Fibroblast of pulmonary artery (primary cell): ENCODE results near the gene TXNRD2.

Experiments used
- DNase-seq: peaks from one replicate; pipeline ENCODE4 v3.0.0-alpha.2; 2010; ENCODE audit warnings: low read depth
- H3K4me3 ChIP-seq: replicated peaks from 2 replicates; pipeline ENCODE4 v1.5.1; 2011; ENCODE audit warnings: low read depth, mild to moderate bottlenecking, control low read depth, low read length, moderate library complexity
- TF ChIP-seq, protein P1 (sequence below): IDR thresholded peaks from 2 replicates; pipeline ENCODE4 v1.5.1; 2011; ENCODE audit warnings: mild to moderate bottlenecking, control low read depth, low read length, inconsistent platforms; ENCODE audit errors: missing control alignments

Gene TXNRD2

GRCh38 chr22:19853879-19854777 lies 87.5 kb downstream of the TXNRD2 start:
- H3K4me3 ChIP-seq = peak overlapping the region; percentile 92
- TF ChIP-seq, protein P1, sequence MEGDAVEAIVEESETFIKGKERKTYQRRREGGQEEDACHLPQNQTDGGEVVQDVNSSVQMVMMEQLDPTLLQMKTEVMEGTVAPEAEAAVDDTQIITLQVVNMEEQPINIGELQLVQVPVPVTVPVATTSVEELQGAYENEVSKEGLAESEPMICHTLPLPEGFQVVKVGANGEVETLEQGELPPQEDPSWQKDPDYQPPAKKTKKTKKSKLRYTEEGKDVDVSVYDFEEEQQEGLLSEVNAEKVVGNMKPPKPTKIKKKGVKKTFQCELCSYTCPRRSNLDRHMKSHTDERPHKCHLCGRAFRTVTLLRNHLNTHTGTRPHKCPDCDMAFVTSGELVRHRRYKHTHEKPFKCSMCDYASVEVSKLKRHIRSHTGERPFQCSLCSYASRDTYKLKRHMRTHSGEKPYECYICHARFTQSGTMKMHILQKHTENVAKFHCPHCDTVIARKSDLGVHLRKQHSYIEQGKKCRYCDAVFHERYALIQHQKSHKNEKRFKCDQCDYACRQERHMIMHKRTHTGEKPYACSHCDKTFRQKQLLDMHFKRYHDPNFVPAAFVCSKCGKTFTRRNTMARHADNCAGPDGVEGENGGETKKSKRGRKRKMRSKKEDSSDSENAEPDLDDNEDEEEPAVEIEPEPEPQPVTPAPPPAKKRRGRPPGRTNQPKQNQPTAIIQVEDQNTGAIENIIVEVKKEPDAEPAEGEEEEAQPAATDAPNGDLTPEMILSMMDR = no peak
- DNase-seq = peak; percentile 16

DNA sequence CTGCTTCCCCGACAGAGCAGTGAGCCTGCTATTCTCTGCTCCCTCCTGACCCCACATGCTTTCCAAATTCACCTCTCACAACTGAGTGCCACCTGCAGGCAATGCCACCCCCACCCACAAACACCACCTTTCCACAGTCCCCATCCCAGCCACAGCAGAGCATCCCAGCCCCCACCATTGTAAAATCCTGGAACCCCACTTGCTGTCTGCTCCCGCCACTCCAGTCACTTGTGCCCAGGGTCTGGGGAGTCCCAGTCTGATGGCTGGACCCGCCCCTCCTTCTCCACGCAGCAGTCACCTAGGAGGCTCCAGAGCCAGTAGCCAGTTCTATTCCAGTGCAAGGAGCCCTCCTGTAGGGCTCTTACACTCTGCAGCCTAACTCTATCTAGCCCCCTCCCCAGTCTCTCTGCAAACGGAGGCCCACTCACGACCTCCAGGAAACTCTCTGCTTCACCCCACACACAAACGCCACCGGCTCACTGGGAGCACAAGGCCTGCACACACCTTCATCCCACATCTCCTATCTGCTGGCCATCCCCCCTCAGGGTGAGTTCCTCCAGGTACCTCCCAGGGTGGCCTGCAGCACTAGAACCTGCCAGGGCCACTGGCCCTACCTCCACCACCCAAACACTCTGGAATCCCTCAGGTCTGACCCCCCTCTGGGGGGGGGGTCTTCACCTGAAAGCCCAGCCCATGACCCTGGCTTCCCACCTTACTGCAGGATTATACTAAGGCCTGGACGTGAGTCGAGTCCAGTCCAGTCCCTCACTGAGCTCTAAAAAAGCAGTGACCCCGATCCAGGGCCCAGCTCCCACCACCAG lies 88.3 kb downstream of the TXNRD2 start:
- peak overlapping the region; percentile 92 for H3K4me3 ChIP-seq
- TF ChIP-seq, protein P1 = no peak
- no peak for DNase-seq

GRCh38 chr22:19852177-19852781 lies 89.3 kb downstream of the TXNRD2 start:
- H3K4me3 ChIP-seq = no peak overlapping the region
- DNase-seq = no peak
- TF ChIP-seq, protein P1 = no peak

DNA sequence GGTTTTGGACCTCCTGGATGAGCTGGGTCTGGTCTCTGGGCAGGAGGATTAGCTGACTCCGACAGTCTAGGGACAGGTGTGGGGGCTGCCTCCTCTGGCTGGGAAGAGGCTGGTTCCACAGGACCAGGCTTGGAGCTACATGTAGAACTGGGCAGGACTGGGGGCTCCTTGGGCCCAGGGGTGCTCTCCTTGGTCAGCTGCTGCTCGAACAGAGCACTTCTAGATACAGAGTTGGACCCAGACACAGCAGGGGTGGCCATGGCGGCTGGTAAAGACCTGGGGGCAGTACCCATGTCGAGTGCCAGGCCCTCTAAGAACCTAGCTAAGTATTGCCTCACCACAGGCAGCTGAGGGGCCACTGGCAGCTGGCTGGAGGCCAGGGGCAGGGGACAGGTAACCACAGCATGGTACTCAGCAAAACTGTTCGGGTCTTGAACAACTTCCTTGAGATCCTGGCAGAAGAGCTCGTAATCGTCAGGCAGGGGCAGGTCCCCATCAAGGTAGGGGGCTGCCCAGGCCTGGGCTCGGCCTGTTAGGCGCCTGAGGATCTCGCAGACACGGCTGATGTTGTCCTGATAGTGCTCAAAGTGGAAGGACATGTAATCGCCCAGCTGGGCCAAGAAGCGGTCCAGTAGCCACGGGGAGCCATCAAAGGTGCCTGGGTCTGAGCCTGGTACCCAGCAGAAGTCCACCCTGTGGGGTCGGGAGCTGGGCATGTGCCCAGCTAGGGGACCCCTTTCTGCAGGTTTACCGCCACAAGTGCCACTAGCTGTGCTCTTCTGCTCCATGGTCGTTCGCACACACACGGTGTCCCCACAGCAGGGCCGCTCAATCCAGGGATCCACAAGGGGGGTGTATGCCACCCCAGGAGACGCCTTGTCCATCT lies 90.1 kb downstream of the TXNRD2 start:
- no peak overlapping the region for H3K4me3 ChIP-seq
- TF ChIP-seq, protein P1 = no peak
- DNase-seq = no peak

- H3K4me3 ChIP-seq = no peak overlapping the region
- DNase-seq = no peak
- TF ChIP-seq, protein P1 = no peak
Observed at GRCh38 chr22:19850763-19851109, 90.9 kb downstream of the TXNRD2 start.
